ENCODE results near the gene STX18.

The STX18 gene

GRCh38 chr4:4577359-4577875 is 35.6 kb upstream of the STX18 start:
- Histone ChIP-seq H3K14ac (ENCODE audit: low read length) (no peak overlapping the region), H2AFZ (ENCODE audit: insufficient read depth, low read length, poor library complexity) (no peak overlapping the region), H3K27me3 (ENCODE audit: insufficient read depth, low read length) (no peaks in the 10 kb centered on the region), H2AK5ac (ENCODE audit: low read length) (no peak overlapping the region), H4K91ac (ENCODE audit: low read depth, low read length) (no peak overlapping the region), H4K8ac (ENCODE audit: low read depth, low read length) (no peak overlapping the region), H2BK5ac (ENCODE audit: low read depth, low read length, poor library complexity) (no peak overlapping the region), H3K79me2 (ENCODE audit: control insufficient read depth, insufficient read depth, low read length, poor library complexity) (peaks cover 2% of the 10 kb centered on the region), H3K4ac (ENCODE audit: low read depth, low read length) (no peak overlapping the region), H3K18ac (ENCODE audit: low read length) (no peak overlapping the region), H3K9ac (ENCODE audit: low read length) (no peak overlapping the region), H2BK12ac (ENCODE audit: low read length) (no peak overlapping the region), H3K27ac (ENCODE audit: low read depth, low read length) (no peak overlapping the region), H4K12ac (ENCODE audit: low read depth, low read length) (no peak overlapping the region), H3K9me3 (ENCODE audit: insufficient read depth, low read depth, low read length) (peaks cover 5% of the 10 kb centered on the region), H3K36me3 (ENCODE audit: control insufficient read depth in 1 of 2, insufficient read depth in 2 of 2, low read length in 2 of 2) (peaks cover 0 to 2% of the 10 kb centered on the region in 2 experiments), H3K79me1 (ENCODE audit: low read length) (peaks cover 7% of the 10 kb centered on the region), H2BK120ac (ENCODE audit: insufficient read depth, low read length, poor library complexity) (no peak overlapping the region), H3K4me1 (ENCODE audit: control insufficient read depth in 1 of 2, insufficient read depth in 2 of 2, low read length in 2 of 2) (peaks cover 0 to 10% of the 10 kb centered on the region in 2 experiments), H3K23ac (ENCODE audit: low read length) (no peak overlapping the region), H3K4me3 (ENCODE audit: low read depth, low read length) (no peak overlapping the region), H3K4me2 (ENCODE audit: low read length) (no peak overlapping the region)
- DNase-seq, result no peak
- no CpG with 5 or more reads among the region's 1 CpG for WGBS (ENCODE audit: extremely low coverage, insufficient coverage, insufficient read length)

- Histone ChIP-seq H3K79me1 (ENCODE audit: low read length) (peaks cover 7% of the 10 kb centered on the region), H2BK5ac (ENCODE audit: low read depth, low read length, poor library complexity) (peak overlapping the region; percentile 38), H3K18ac (ENCODE audit: low read length) (peak overlapping the region; percentile 26), H2BK120ac (ENCODE audit: insufficient read depth, low read length, poor library complexity) (peak overlapping the region; percentile 60), H3K4me1 (ENCODE audit: control insufficient read depth in 1 of 2, insufficient read depth in 2 of 2, low read length in 2 of 2) (peaks cover 0 to 10% of the 10 kb centered on the region in 2 experiments), H3K9me3 (ENCODE audit: insufficient read depth, low read depth, low read length) (peaks cover 5% of the 10 kb centered on the region), H4K91ac (ENCODE audit: low read depth, low read length) (peak overlapping the region; percentile 76), H4K12ac (ENCODE audit: low read depth, low read length) (peak overlapping the region; percentile 26), H3K36me3 (ENCODE audit: control insufficient read depth in 1 of 2, insufficient read depth in 2 of 2, low read length in 2 of 2) (peaks cover 0 to 2% of the 10 kb centered on the region in 2 experiments), H4K8ac (ENCODE audit: low read depth, low read length) (peak overlapping the region; percentile 69), H3K23ac (ENCODE audit: low read length) (peak overlapping the region; percentile 31), H3K27ac (ENCODE audit: low read depth, low read length) (no peak overlapping the region), H2BK12ac (ENCODE audit: low read length) (peak overlapping the region; percentile 21), H2AFZ (ENCODE audit: insufficient read depth, low read length, poor library complexity) (peak overlapping the region; percentile 46), H3K9ac (ENCODE audit: low read length) (peak overlapping the region; percentile 30), H3K79me2 (ENCODE audit: control insufficient read depth, insufficient read depth, low read length, poor library complexity) (peaks cover 2% of the 10 kb centered on the region), H3K4ac (ENCODE audit: low read depth, low read length) (no peak overlapping the region), H3K4me3 (ENCODE audit: low read depth, low read length) (peak overlapping the region; percentile 56), H3K4me2 (ENCODE audit: low read length) (peak overlapping the region; percentile 73), H3K27me3 (ENCODE audit: insufficient read depth, low read length) (no peaks in the 10 kb centered on the region), H3K14ac (ENCODE audit: low read length) (peak overlapping the region; percentile 71), H2AK5ac (ENCODE audit: low read length) (no peak overlapping the region)
- DNase-seq, result peak; percentile 40 to 74
- WGBS (ENCODE audit: extremely low coverage, insufficient coverage, insufficient read length), result no CpG with 5 or more reads among the region's 71 CpGs
These were observed 33.7 kb upstream of the STX18 start for GRCh38 chr4:4575284-4576211.

DNA sequence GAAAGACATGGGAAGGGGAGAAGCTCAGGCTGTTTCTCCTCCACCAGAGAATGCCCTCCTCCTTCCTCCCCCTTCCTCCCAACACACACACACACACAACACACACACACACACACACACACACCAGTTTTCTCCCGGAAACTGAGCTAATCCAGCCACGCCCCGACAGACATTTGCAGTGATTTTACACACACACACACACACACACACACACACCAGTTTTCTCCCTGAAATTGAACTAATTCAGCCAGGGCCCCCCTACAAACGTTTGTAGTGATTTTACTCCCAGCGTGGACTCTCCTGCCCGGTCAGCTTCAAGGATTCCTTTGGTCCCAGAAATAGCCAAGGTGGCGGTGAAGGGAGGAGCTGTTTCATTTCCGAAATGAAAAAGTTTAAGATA is 32.9 kb upstream of the STX18 start:
- Histone ChIP-seq H2AK5ac (ENCODE audit: low read length) (no peak overlapping the region), H4K91ac (ENCODE audit: low read depth, low read length) (peak overlapping the region; percentile 76), H3K79me2 (ENCODE audit: control insufficient read depth, insufficient read depth, low read length, poor library complexity) (peaks cover 2% of the 10 kb centered on the region), H2BK120ac (ENCODE audit: insufficient read depth, low read length, poor library complexity) (peak overlapping the region; percentile 9), H3K9ac (ENCODE audit: low read length) (no peak overlapping the region), H2AFZ (ENCODE audit: insufficient read depth, low read length, poor library complexity) (no peak overlapping the region), H3K4me2 (ENCODE audit: low read length) (peak overlapping the region; percentile 73), H4K8ac (ENCODE audit: low read depth, low read length) (peak overlapping the region; percentile 69), H3K14ac (ENCODE audit: low read length) (peak overlapping the region; percentile 31), H3K27ac (ENCODE audit: low read depth, low read length) (no peak overlapping the region), H3K4ac (ENCODE audit: low read depth, low read length) (peak overlapping the region; percentile 28), H3K36me3 (ENCODE audit: control insufficient read depth in 1 of 2, insufficient read depth in 2 of 2, low read length in 2 of 2) (peaks cover 2% of the 10 kb centered on the region in 2 experiments), H3K23ac (ENCODE audit: low read length) (no peak overlapping the region), H3K4me3 (ENCODE audit: low read depth, low read length) (no peak overlapping the region), H2BK12ac (ENCODE audit: low read length) (no peak overlapping the region), H3K4me1 (ENCODE audit: control insufficient read depth in 1 of 2, insufficient read depth in 2 of 2, low read length in 2 of 2) (peaks cover 0 to 10% of the 10 kb centered on the region in 2 experiments), H4K12ac (ENCODE audit: low read depth, low read length) (peak overlapping the region; percentile 14), H2BK5ac (ENCODE audit: low read depth, low read length, poor library complexity) (no peak overlapping the region), H3K9me3 (ENCODE audit: insufficient read depth, low read depth, low read length) (peaks cover 5% of the 10 kb centered on the region), H3K27me3 (ENCODE audit: insufficient read depth, low read length) (no peaks in the 10 kb centered on the region), H3K18ac (ENCODE audit: low read length) (no peak overlapping the region), H3K79me1 (ENCODE audit: low read length) (peaks cover 7% of the 10 kb centered on the region)
- DNase-seq, result no peak
- WGBS (ENCODE audit: extremely low coverage, insufficient coverage, insufficient read length), result no CpG with 5 or more reads among the region's 8 CpGs

GRCh38 chr4:4574052-4574451 is 32.2 kb upstream of the STX18 start:
- no peak overlapping the region for H3K4me2 ChIP-seq (ENCODE audit: low read length)
- H4K8ac ChIP-seq (ENCODE audit: low read depth, low read length), result no peak overlapping the region
- H3K18ac ChIP-seq (ENCODE audit: low read length), result no peak overlapping the region
- no peak overlapping the region for H2AFZ ChIP-seq (ENCODE audit: insufficient read depth, low read length, poor library complexity)
- no peak overlapping the region for H2BK12ac ChIP-seq (ENCODE audit: low read length)
- peaks cover 2% of the 10 kb centered on the region in 2 experiments for H3K36me3 ChIP-seq (ENCODE audit: control insufficient read depth in 1 of 2, insufficient read depth in 2 of 2, low read length in 2 of 2)
- H3K9ac ChIP-seq (ENCODE audit: low read length), result no peak overlapping the region
- no peak overlapping the region for H3K4ac ChIP-seq (ENCODE audit: low read depth, low read length)
- H2BK5ac ChIP-seq (ENCODE audit: low read depth, low read length, poor library complexity), result no peak overlapping the region
- no peak overlapping the region for H3K14ac ChIP-seq (ENCODE audit: low read length)
- peaks cover 2% of the 10 kb centered on the region for H3K79me2 ChIP-seq (ENCODE audit: control insufficient read depth, insufficient read depth, low read length, poor library complexity)
- peaks cover 7% of the 10 kb centered on the region for H3K79me1 ChIP-seq (ENCODE audit: low read length)
- no peak for DNase-seq
- H4K91ac ChIP-seq (ENCODE audit: low read depth, low read length), result no peak overlapping the region
- no peak overlapping the region for H3K23ac ChIP-seq (ENCODE audit: low read length)
- H2AK5ac ChIP-seq (ENCODE audit: low read length), result no peak overlapping the region
- no peak overlapping the region for H4K12ac ChIP-seq (ENCODE audit: low read depth, low read length)
- no peak overlapping the region for H3K4me3 ChIP-seq (ENCODE audit: low read depth, low read length)
- peaks cover 0 to 10% of the 10 kb centered on the region in 2 experiments for H3K4me1 ChIP-seq (ENCODE audit: control insufficient read depth in 1 of 2, insufficient read depth in 2 of 2, low read length in 2 of 2)
- no peaks in the 10 kb centered on the region for H3K27me3 ChIP-seq (ENCODE audit: insufficient read depth, low read length)
- WGBS (ENCODE audit: extremely low coverage, insufficient coverage, insufficient read length), result no CpG with 5 or more reads among the region's 5 CpGs
- H3K9me3 ChIP-seq (ENCODE audit: insufficient read depth, low read depth, low read length), result peaks cover 5% of the 10 kb centered on the region
- H3K27ac ChIP-seq (ENCODE audit: low read depth, low read length), result no peak overlapping the region
- H2BK120ac ChIP-seq (ENCODE audit: insufficient read depth, low read length, poor library complexity), result no peak overlapping the region

Data from trophoblast cell (in vitro differentiated cells and primary cell).